CD14-positive monocyte (primary cell): ENCODE results near the gene ITPRIPL2. TPM values are rescaled to one million over a fixed set of nuclear protein-coding genes. Genes with fewer than 3 reads are reported as not detected.
A peak's percentile ranks its signal among the peaks of the same experiment; 100 is the strongest.

Source experiments
- DNase-seq, 3 donors: peaks; one replicate each; pipeline ENCODE4 v3.0.0-alpha.2; 2011 to 2022
- H2AFZ ChIP-seq: 2 replicates; pipeline ENCODE4 v1.6.0; 2012; ENCODE audit warnings: mild to moderate bottlenecking, low read depth, low read length, inconsistent platforms; ENCODE audit not compliant: insufficient read depth, poor library complexity, severe bottlenecking
- H3K27ac ChIP-seq, 2 donors: 1 replicate in 1 of 2; 2 replicates in 1 of 2; pipeline ENCODE4 v1.5.1; 2012 to 2013; ENCODE audit warnings: low read length in 2 of 2, control low read depth in 1 of 2, inconsistent platforms in 1 of 2, low read depth in 1 of 2, mild to moderate bottlenecking in 1 of 2
- H3K27me3 ChIP-seq, 2 donors: one replicate each; pipeline versions ENCODE4 v1.6.0 to v1.6.1; 2011 to 2013; ENCODE audit warnings: low read length in 2 of 2; ENCODE audit not compliant: control insufficient read depth in 2 of 2, insufficient read depth in 2 of 2
- H3K36me3 ChIP-seq, 2 donors: replicated peaks in 1 of 2; 1 replicate in 1 of 2; 2 replicates in 1 of 2; pipeline versions ENCODE4 v1.5.1 to v1.6.1; 2012 to 2013; ENCODE audit warnings: low read length in 2 of 2, control low read depth in 1 of 2, inconsistent platforms in 1 of 2, mild to moderate bottlenecking in 1 of 2; ENCODE audit not compliant: insufficient read depth in 2 of 2, control insufficient read depth in 1 of 2
- H3K4me1 ChIP-seq, 2 donors: 1 replicate in 1 of 2; 2 replicates in 1 of 2; pipeline versions ENCODE4 v1.5.1 to v1.6.1; 2012 to 2013; ENCODE audit warnings: low read length in 2 of 2, control low read depth in 1 of 2, inconsistent platforms in 1 of 2, mild to moderate bottlenecking in 1 of 2, moderate library complexity in 1 of 2; ENCODE audit not compliant: insufficient read depth in 2 of 2, control insufficient read depth in 1 of 2
- H3K4me2 ChIP-seq: replicated peaks from 2 replicates; pipeline ENCODE3; 2012; ENCODE audit warnings: low read length, moderate library complexity, mild to moderate bottlenecking; ENCODE audit not compliant: poor library complexity, severe bottlenecking; ENCODE audit errors: extremely low read depth
- H3K4me3 ChIP-seq, 3 experiments: fragments of 200-600 bp in 1 of 3; sonication (generic) in 1 of 3; replicated peaks in 1 of 3; 1 replicate in 2 of 3; 2 replicates in 1 of 3; pipeline ENCODE4 v1.5.1; 2011 to 2013; ENCODE audit warnings: low read length in 3 of 3, mild to moderate bottlenecking in 3 of 3, control low read depth in 2 of 3, low read depth in 2 of 3, inconsistent platforms in 1 of 3, moderate library complexity in 1 of 3
- H3K79me2 ChIP-seq: 2 replicates; pipeline ENCODE4 v1.6.0; 2012; ENCODE audit warnings: mild to moderate bottlenecking, control low read depth, inconsistent platforms, low read length, moderate library complexity; ENCODE audit not compliant: insufficient read depth
- H3K9ac ChIP-seq: 2 replicates; pipeline ENCODE4 v1.6.0; 2017; ENCODE audit warnings: low read length, mild to moderate bottlenecking; ENCODE audit not compliant: insufficient read depth, poor library complexity, severe bottlenecking
- H3K9me3 ChIP-seq, 2 donors: replicated peaks in 1 of 2; 1 replicate in 1 of 2; 2 replicates in 1 of 2; pipeline versions ENCODE4 v1.5.1 to v1.6.1; 2012 to 2013; ENCODE audit warnings: low read length in 2 of 2, control low read depth in 1 of 2; ENCODE audit not compliant: control insufficient read depth in 1 of 2, insufficient read depth in 1 of 2
- H4K20me1 ChIP-seq: 2 replicates; pipeline ENCODE4 v1.6.0; 2012; ENCODE audit warnings: mild to moderate bottlenecking, low read length, control low read depth, moderate library complexity; ENCODE audit not compliant: insufficient read depth
- H3K27ac Mint-ChIP-seq, 7 donors: one replicate each; pipeline ENCODE4 v1.8.0; 2020; ENCODE audit warnings: mild to moderate bottlenecking in 7 of 7, mixed read lengths in 7 of 7, moderate library complexity in 6 of 7, inconsistent platforms in 2 of 7
- H3K27me3 Mint-ChIP-seq, 3 donors: one replicate each; pipeline ENCODE4 v1.8.0; 2021 to 2022; ENCODE audit warnings: low read depth in 3 of 3, mild to moderate bottlenecking in 3 of 3, mixed read lengths in 3 of 3, moderate library complexity in 3 of 3, inconsistent platforms in 1 of 3
- H3K36me3 Mint-ChIP-seq, 2 donors: one replicate each; pipeline ENCODE4 v1.8.0; 2020; ENCODE audit warnings: mixed read lengths in 2 of 2, inconsistent platforms in 1 of 2, mild to moderate bottlenecking in 1 of 2
- H3K4me1 Mint-ChIP-seq: one replicate; pipeline ENCODE4 v1.8.0; 2020; ENCODE audit warnings: mild to moderate bottlenecking, mixed read lengths
- H3K4me3 Mint-ChIP-seq, 2 donors: one replicate each; pipeline ENCODE4 v1.8.0; 2020; ENCODE audit warnings: mild to moderate bottlenecking in 2 of 2, mixed read lengths in 2 of 2, moderate library complexity in 1 of 2
- H3K9me3 Mint-ChIP-seq, 7 donors: one replicate each; pipeline ENCODE4 v1.8.0; 2020 to 2022; ENCODE audit warnings: mixed read lengths in 7 of 7, mild to moderate bottlenecking in 6 of 7, moderate library complexity in 6 of 7, inconsistent platforms in 2 of 7
- CTCF ChIP-seq: fragments of 200-600 bp; IDR thresholded peaks from one replicate; pipeline ENCODE4 v1.8.0; 2022; ENCODE audit warnings: antibody characterized with exemption, mild to moderate bottlenecking
- whole genome bisulfite sequencing: methylation state at CpG from one replicate; pipeline ENCODE4 v1.1.5; 2013; ENCODE audit warnings: missing lambda C conversion rate; ENCODE audit not compliant: insufficient coverage; 5-methylcytosine and 5-hydroxymethylcytosine counted together
- intact Hi-C, 2 donors: fragments of 100-400 bp; cut with micrococcal nuclease; formaldehyde crosslinking; loops; one replicate each; pipeline versions ENCODE4 v1.15.0 to v1.15.1; 2023
- polyA plus RNA-seq, 3 donors: library from polyadenylated mRNA; depleted of rRNA in 1 of 3; unstranded in 2 of 3; stranded (reverse) in 1 of 3; fragments of 300-500 nt in 2 of 3; fragments of >200 nt in 1 of 3; fragmentation: Illumina TruSeq in 2 of 3; gene quantifications; 1 replicate in 2 of 3; 2 replicates in 1 of 3; pipeline ENCODE4 v1.2.3, GENCODE V29; 2012 to 2021

ITPRIPL2 gene
- polyA plus RNA-seq, 3 donors, result 7.9 to 9.0 (median 8.2) TPM

- no peak overlapping the region for H3K27ac Mint-ChIP-seq
- Histone ChIP-seq H3K4me2 (no peak overlapping the region), H3K79me2 (no peaks in the 10 kb centered on the region), H3K27me3 (peaks cover 18 to 38% of the 10 kb centered on the region in 2 donors), H2AFZ (no peak overlapping the region), H3K27ac (no peak overlapping the region), H4K20me1 (no peaks in the 10 kb centered on the region), H3K36me3 (no peaks in the 10 kb centered on the region), H3K9me3 (no peaks in the 10 kb centered on the region), H3K9ac (no peak overlapping the region), H3K4me1 (peaks cover 22 to 31% of the 10 kb centered on the region in 2 donors), H3K4me3 (no peak overlapping the region)
- no peak for DNase-seq
- H3K36me3 Mint-ChIP-seq, result peaks cover 0 to 2% of the 10 kb centered on the region in 2 donors
- no peak for TF ChIP-seq CTCF
- peak overlapping the region in 1 of 2 donors; percentile 73 for H3K4me3 Mint-ChIP-seq
- WGBS, result no CpG with 5 or more reads among the region's 7 CpGs
- H3K9me3 Mint-ChIP-seq, result peaks cover 0 to 5% (median 0%) of the 10 kb centered on the region in 7 donors
- intact Hi-C loops, result no loop called here
- peaks cover 23% of the 10 kb centered on the region for H3K4me1 Mint-ChIP-seq
- H3K27me3 Mint-ChIP-seq, result peaks cover 42 to 59% (median 56%) of the 10 kb centered on the region in 3 donors
These were observed 56.4 kb downstream of the ITPRIPL2 start for GRCh38 chr16:19170043-19170655.

Other genes starting within 250 kb of the ITPRIPL2 start
- 10 to 100 TPM in 1 of 3 donors, 1 to 10 TPM in 2; 2.4 to 31.8 (median 7.1) TPM for gene SMG1, start 187.6 kb upstream of the ITPRIPL2 start, polyA plus RNA-seq
- not detected for gene TMC7, start 130.0 kb upstream of the ITPRIPL2 start, polyA plus RNA-seq
- 10 to 100 TPM in 2 of 3 donors, 1 to 10 TPM in 1; 6.5 to 13.3 (median 12.2) TPM for gene COQ7, start 46.4 kb upstream of the ITPRIPL2 start, polyA plus RNA-seq
- 1 to 10 TPM in 2 of 3 donors, under 1 TPM in 1; 0.81 to 4.9 (median 1.1) TPM for gene SYT17, start 54.3 kb downstream of the ITPRIPL2 start, polyA plus RNA-seq
- gene CLEC19A, start 171.8 kb downstream of the ITPRIPL2 start, polyA plus RNA-seq, result not detected